OCI-LY3 (cell line): ENCODE results near the gene COQ7.

ENCODE experiments used
- H2AFZ ChIP-seq: fragments of 200-600, 300-600 bp; shearing (Covaris generic); 2 replicates; pipeline ENCODE4 v1.6.0; 2014; ENCODE audit warnings: antibody characterized with exemption, low read depth, low read length
- H3K27ac ChIP-seq: fragments of 200-600, 300-600 bp; sonication (generic); 2 replicates; pipeline ENCODE4 v1.5.1; 2014; ENCODE audit warnings: mild to moderate bottlenecking, low read length, moderate library complexity, mixed read lengths
- H3K27me3 ChIP-seq: fragments of 200-600, 300-600 bp; sonication (generic); 2 replicates; pipeline ENCODE4 v1.6.1; 2014; ENCODE audit warnings: low read depth, low read length, mixed read lengths
- H3K36me3 ChIP-seq: fragments of 200-600, 300-600 bp; sonication (generic); replicated peaks from 2 replicates; pipeline ENCODE3; 2014; ENCODE audit warnings: low read depth, low read length, mixed read lengths
- H3K4me1 ChIP-seq: fragments of 300-600, 200-600 bp; sonication (generic); 2 replicates; pipeline ENCODE4 v1.6.1; 2014; ENCODE audit warnings: low read length, mixed read lengths
- H3K4me2 ChIP-seq: fragments of 200-600, 300-600 bp; sonication (generic); 2 replicates; pipeline ENCODE4 v1.6.1; 2014; ENCODE audit warnings: low read length, mixed read lengths
- H3K4me3 ChIP-seq: fragments of 300-600, 200-600 bp; sonication (generic); 2 replicates; pipeline ENCODE4 v1.5.1; 2014; ENCODE audit warnings: antibody characterized with exemption, mild to moderate bottlenecking, low read length, moderate library complexity
- H3K79me2 ChIP-seq: fragments of 300-600, 200-600 bp; shearing (Covaris generic); 2 replicates; pipeline ENCODE4 v1.6.1; 2014; ENCODE audit warnings: mild to moderate bottlenecking, low read length, mixed read lengths
- H3K9ac ChIP-seq: fragments of 300-600, 200-600 bp; shearing (Covaris generic); 2 replicates; pipeline ENCODE4 v1.6.0; 2014; ENCODE audit warnings: mild to moderate bottlenecking, low read length, moderate library complexity
- H3K9me3 ChIP-seq: fragments of 200-600, 300-600 bp; shearing (Covaris generic); 2 replicates; pipeline ENCODE4 v1.6.1; 2014; ENCODE audit warnings: low read length, mixed read lengths; ENCODE audit not compliant: insufficient read depth
- H4K20me1 ChIP-seq: fragments of 200-600, 300-600 bp; sonication (generic); 2 replicates; pipeline ENCODE4 v1.6.1; 2016; ENCODE audit warnings: low read length, mixed read lengths; ENCODE audit not compliant: insufficient read depth
- EZH2phosphoT487 ChIP-seq: fragments of 200-600 bp; shearing (Covaris generic); IDR thresholded peaks from 2 replicates; pipeline ENCODE4 v1.6.1; 2018; ENCODE audit warnings: antibody characterized with exemption, mixed run types, low read depth
- TF ChIP-seq, protein P1 (sequence below): fragments of 200-600, 300-600 bp; sonication (generic); IDR thresholded peaks from 2 replicates; pipeline ENCODE4 v1.5.1; 2014; ENCODE audit warnings: antibody characterized with exemption, low read length, low read depth

Gene COQ7

GRCh38 chr16:19127674-19128131, 60.3 kb downstream of the COQ7 start:
- H3K79me2 ChIP-seq = no peaks in the 10 kb centered on the region
- H3K4me1 ChIP-seq = peaks cover 41% of the 10 kb centered on the region
- H2AFZ ChIP-seq = no peak overlapping the region
- H3K4me2 ChIP-seq = peak overlapping the region; percentile 48
- no peaks in the 10 kb centered on the region for H3K9me3 ChIP-seq
- no peak overlapping the region for H3K27ac ChIP-seq
- H3K4me3 ChIP-seq = no peak overlapping the region
- no peak overlapping the region for H3K9ac ChIP-seq
- no peaks in the 10 kb centered on the region for H4K20me1 ChIP-seq
- TF ChIP-seq, protein P1, sequence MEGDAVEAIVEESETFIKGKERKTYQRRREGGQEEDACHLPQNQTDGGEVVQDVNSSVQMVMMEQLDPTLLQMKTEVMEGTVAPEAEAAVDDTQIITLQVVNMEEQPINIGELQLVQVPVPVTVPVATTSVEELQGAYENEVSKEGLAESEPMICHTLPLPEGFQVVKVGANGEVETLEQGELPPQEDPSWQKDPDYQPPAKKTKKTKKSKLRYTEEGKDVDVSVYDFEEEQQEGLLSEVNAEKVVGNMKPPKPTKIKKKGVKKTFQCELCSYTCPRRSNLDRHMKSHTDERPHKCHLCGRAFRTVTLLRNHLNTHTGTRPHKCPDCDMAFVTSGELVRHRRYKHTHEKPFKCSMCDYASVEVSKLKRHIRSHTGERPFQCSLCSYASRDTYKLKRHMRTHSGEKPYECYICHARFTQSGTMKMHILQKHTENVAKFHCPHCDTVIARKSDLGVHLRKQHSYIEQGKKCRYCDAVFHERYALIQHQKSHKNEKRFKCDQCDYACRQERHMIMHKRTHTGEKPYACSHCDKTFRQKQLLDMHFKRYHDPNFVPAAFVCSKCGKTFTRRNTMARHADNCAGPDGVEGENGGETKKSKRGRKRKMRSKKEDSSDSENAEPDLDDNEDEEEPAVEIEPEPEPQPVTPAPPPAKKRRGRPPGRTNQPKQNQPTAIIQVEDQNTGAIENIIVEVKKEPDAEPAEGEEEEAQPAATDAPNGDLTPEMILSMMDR = no peak
- no peak for TF ChIP-seq EZH2phosphoT487
- H3K36me3 ChIP-seq = no peaks in the 10 kb centered on the region
- H3K27me3 ChIP-seq = peaks cover 5% of the 10 kb centered on the region; the same call in 1 of the 2 replicates

DNA sequence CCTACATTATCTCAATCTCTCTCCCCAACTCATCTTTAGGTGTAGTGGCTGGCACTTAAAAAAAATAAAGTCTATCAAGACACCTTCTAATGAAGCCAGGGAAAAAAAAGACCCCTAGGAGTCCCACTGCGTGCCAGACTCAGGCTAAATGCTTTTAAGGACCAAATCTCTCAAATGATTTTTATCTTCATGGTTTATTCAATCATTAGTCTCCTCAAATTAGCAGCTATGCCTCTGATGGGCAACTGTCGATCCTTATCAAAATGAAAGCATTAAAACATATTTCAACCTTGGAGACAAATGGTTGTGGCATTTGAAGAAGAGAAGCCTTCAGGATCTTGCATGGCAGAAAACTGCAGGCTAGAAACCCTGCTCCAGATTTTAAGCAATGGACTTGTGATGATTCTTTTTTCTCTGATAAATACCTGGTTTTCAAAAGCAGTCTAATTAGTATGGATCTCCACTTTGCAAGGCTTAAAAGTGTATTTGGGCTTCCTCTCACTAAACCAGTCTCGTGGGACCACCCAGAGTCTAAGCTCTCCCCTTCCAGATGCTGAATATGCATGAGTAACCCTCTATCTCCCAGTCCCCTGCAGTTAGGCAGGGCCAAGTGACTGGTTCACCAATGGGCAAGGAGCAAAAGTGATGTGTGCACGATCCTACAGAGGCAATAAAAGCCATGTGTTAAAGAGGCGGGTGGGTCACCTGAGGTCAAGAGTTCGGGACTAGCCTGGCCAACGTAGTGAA, 61.2 kb downstream of the COQ7 start:
- Histone ChIP-seq H3K79me2 (no peaks in the 10 kb centered on the region), H3K4me2 (peak overlapping the region; percentile 48), H3K9ac (no peak overlapping the region), H3K27ac (no peak overlapping the region), H3K9me3 (no peaks in the 10 kb centered on the region), H3K4me1 (peaks cover 46% of the 10 kb centered on the region), H3K36me3 (no peaks in the 10 kb centered on the region), H4K20me1 (no peaks in the 10 kb centered on the region), H3K27me3 (peaks cover 5% of the 10 kb centered on the region; the same call in 1 of the 2 replicates), H3K4me3 (no peak overlapping the region), H2AFZ (no peak overlapping the region)
- no peak for TF ChIP-seq EZH2phosphoT487
- TF ChIP-seq, protein P1 = no peak
